Stomach (tissue), 9 donors: ENCODE results near the gene AK5. TPM values are rescaled to one million over a fixed set of nuclear protein-coding genes. Genes with fewer than 3 reads are reported as not detected.

Experiments used
- DNase-seq, 2 donors: peaks; one replicate each; pipeline versions ENCODE4 v3.0.0 to v3.0.0-alpha.2; 2013 to 2019
- H3K27ac ChIP-seq, 5 donors: fragments of 200-600 bp in 4 of 5; sonication (generic) in 4 of 5; one replicate each; pipeline ENCODE4 v1.5.1; 2013 to 2019; ENCODE audit warnings: mild to moderate bottlenecking in 1 of 5, moderate library complexity in 1 of 5
- H3K27me3 ChIP-seq, 3 donors: fragments of 200-600 bp; sonication (generic); one replicate each; pipeline ENCODE4 v1.5.1; 2017 to 2019; ENCODE audit warnings: mixed run types in 1 of 3
- H3K36me3 ChIP-seq, 4 donors: fragments of 200-600 bp; sonication (generic); 1 replicate in 3 of 4; 2 replicates in 1 of 4; pipeline ENCODE4 v1.5.1; 2016 to 2019
- H3K4me1 ChIP-seq, 4 donors: fragments of 200-600 bp; sonication (generic); one replicate each; pipeline ENCODE4 v1.5.1; 2016 to 2019
- H3K4me3 ChIP-seq, 4 donors: fragments of 200-600 bp; sonication (generic) in 3 of 4; one replicate each; pipeline ENCODE4 v1.5.1; 2016 to 2019; ENCODE audit warnings: mild to moderate bottlenecking in 1 of 4
- H3K9me3 ChIP-seq, 4 donors: fragments of 200-600 bp; sonication (generic); one replicate each; pipeline ENCODE4 v1.5.1; 2016 to 2019
- EP300 ChIP-seq: sonication (generic); formaldehyde crosslinking; IDR thresholded peaks from one replicate; pipeline ENCODE4 v1.6.1; 2017; ENCODE audit warnings: antibody characterized with exemption
- POLR2A ChIP-seq, 4 donors: fragments of 450-650 bp; IDR thresholded peaks; one replicate each; pipeline ENCODE4 v1.6.1; 2016; ENCODE audit warnings: antibody characterized with exemption in 4 of 4, control low read depth in 2 of 4, mild to moderate bottlenecking in 1 of 4, moderate library complexity in 1 of 4
- POLR2AphosphoS5 ChIP-seq, 3 donors: sonication (generic); formaldehyde crosslinking; IDR thresholded peaks; one replicate each; pipeline ENCODE4 v1.6.1; 2016; ENCODE audit warnings: antibody characterized with exemption in 3 of 3
- WGBS, 5 donors: extraction: QIAGEN DNeasy Blood & Tissue Kit in 3 of 5; methylation state at CpG; one replicate each; pipeline versions ENCODE4 v1.1.5 to v1.1.7; 2013 to 2018; 5-methylcytosine and 5-hydroxymethylcytosine counted together
- intact Hi-C: fragments of 100-400 bp; cut with DNase I; formaldehyde crosslinking; loops from one replicate; pipeline ENCODE4 v1.15.1; 2023; ENCODE audit warnings: low total_unique reads
- polyA plus RNA-seq, 3 donors: library from polyadenylated mRNA; stranded (reverse); fragments of 200-250 nt; gene quantifications; one replicate each; pipeline ENCODE4 v1.2.3, GENCODE V29; 2013
- total RNA-seq, 5 donors: library from RNA; depleted of rRNA; stranded (reverse); fragments of >200 nt; gene quantifications; one replicate each; pipeline versions ENCODE4 v1.1.0 to v1.2.3, GENCODE V29; 2014 to 2016
- TF ChIP-seq, protein P1 (sequence below), 7 experiments: fragments of 450-650 bp in 4 of 7; fragments of 200-600 bp in 3 of 7; sonication (generic) in 3 of 7; IDR thresholded peaks; one replicate each; pipeline ENCODE4 v1.5.1; 2016 to 2019; ENCODE audit warnings: antibody characterized with exemption in 7 of 7, control low read depth in 2 of 7, mild to moderate bottlenecking in 1 of 7
- donor health status: healthy with polysubstance abuse.
- donor health status: Bipolar disorder and iron deficiency.
- donor health status: healthy.

The AK5 gene
- total and polyA plus RNA-seq, 8 donors, result 0.23 to 5.0 (median 1.3) TPM; not detected in 3

DNA sequence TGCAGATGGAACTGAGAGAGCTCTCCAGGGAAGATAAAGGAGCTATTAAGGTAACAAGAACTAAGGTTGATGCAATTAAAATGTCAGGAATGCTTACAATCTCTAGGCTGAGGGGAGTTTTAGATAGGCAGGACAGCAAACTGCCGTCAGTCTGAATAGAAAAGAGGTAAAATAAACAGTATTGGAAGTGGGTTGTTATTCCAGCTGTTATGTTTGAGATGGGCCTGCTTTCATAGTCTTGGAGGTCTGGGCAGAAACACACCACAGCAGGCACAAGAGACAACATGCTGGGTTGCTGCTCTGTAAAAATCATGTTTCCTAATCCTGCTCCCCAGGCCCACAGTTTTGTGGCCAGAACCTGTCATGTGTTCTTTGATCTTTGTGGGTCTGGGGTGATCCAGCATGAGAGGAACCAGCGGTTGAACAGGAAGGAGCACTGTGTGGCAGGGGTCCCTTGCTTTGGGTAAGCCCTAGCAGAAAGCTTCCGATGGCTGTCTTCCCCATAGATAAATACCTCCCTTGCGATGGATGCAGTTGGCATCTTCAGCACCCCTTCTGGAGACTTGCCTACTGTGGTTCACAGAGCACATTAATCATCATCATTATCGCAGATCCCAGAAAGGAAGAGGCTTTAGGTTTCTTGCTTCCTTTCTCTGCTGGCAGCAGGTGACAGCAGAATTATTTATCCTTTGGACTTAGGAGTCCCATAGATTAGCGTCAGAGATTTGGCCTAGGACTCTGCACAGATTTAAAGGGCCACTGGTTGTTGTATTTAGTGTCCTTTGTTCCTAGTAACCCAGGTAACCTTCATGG is 97.1 kb downstream of the AK5 start:
- no peaks in the 10 kb centered on the region for H3K9me3 ChIP-seq
- intact Hi-C loops, result no loop called here
- no peak for TF ChIP-seq POLR2AphosphoS5 (IDR thresholded peaks at IDR 0.05)
- TF ChIP-seq, protein P1, sequence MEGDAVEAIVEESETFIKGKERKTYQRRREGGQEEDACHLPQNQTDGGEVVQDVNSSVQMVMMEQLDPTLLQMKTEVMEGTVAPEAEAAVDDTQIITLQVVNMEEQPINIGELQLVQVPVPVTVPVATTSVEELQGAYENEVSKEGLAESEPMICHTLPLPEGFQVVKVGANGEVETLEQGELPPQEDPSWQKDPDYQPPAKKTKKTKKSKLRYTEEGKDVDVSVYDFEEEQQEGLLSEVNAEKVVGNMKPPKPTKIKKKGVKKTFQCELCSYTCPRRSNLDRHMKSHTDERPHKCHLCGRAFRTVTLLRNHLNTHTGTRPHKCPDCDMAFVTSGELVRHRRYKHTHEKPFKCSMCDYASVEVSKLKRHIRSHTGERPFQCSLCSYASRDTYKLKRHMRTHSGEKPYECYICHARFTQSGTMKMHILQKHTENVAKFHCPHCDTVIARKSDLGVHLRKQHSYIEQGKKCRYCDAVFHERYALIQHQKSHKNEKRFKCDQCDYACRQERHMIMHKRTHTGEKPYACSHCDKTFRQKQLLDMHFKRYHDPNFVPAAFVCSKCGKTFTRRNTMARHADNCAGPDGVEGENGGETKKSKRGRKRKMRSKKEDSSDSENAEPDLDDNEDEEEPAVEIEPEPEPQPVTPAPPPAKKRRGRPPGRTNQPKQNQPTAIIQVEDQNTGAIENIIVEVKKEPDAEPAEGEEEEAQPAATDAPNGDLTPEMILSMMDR (IDR thresholded peaks at IDR 0.05), result no peak
- TF ChIP-seq EP300, result no peak
- no peak for TF ChIP-seq POLR2A (IDR thresholded peaks at IDR 0.05)
- H3K36me3 ChIP-seq, result no peaks in the 10 kb centered on the region
- WGBS, 5 donors, result 38 to 47% (median 45%) methylated on average over 6 of the region's 6 CpGs
- DNase-seq, result peak in 1 of 2 donors; percentile 12
- no peaks in the 10 kb centered on the region for H3K4me1 ChIP-seq
- H3K4me3 ChIP-seq, result no peak overlapping the region
- H3K27ac ChIP-seq, result no peak overlapping the region
- no peaks in the 10 kb centered on the region for H3K27me3 ChIP-seq

DNA sequence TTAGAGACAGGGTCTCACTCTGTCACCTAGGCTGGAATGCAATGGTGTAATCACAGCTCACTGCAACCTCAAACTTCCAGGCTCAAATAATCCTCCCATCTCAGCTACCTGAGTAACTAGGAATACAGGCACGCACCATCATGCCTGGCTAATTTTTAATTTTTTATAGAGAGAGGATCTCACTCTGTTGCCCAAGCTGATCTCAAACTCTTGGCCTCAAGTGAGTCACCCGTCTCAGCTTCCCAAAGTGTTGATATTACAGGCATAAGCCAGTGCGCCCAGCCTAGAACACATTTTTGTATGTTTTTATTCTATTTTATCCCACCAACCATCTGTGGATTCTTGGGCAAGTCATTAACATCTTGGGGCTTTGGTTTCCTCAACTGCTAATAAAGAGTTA is 100.5 kb downstream of the AK5 start:
- H3K4me3 ChIP-seq, result no peak overlapping the region
- 84 to 92% (median 90%) methylated on average over 3 of the region's 3 CpGs for WGBS, 5 donors
- no peaks in the 10 kb centered on the region for H3K36me3 ChIP-seq
- no peaks in the 10 kb centered on the region for H3K9me3 ChIP-seq
- TF ChIP-seq EP300 (no peak), POLR2AphosphoS5 (IDR thresholded peaks at IDR 0.05) (no peak), POLR2A (IDR thresholded peaks at IDR 0.05) (no peak)
- TF ChIP-seq, protein P1 (IDR thresholded peaks at IDR 0.05), result no peak
- intact Hi-C loops, result no loop called here
- H3K27me3 ChIP-seq, result no peaks in the 10 kb centered on the region
- no peaks in the 10 kb centered on the region for H3K4me1 ChIP-seq
- H3K27ac ChIP-seq, result no peak overlapping the region
- no peak for DNase-seq

DNA sequence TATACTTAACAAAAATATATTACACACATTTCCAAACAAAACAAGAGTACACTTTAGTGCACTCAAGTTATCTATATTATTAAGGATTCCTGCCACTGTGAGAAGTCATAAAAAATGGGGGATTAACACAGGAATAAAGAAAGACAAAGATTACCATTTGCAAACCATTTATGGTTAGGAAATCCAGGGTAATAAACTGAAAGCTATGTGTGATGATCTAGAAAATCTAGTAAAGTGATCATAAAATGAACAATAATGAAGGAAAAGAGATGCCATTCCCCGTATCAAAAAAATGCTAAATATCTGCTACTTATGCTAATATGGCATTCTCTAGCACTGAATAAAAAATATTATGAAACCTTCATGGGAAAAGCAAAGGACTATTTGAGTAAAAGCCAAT is 101.4 kb downstream of the AK5 start:
- Histone ChIP-seq H3K27ac (no peak overlapping the region), H3K9me3 (no peaks in the 10 kb centered on the region), H3K4me1 (no peaks in the 10 kb centered on the region), H3K4me3 (no peak overlapping the region), H3K36me3 (no peaks in the 10 kb centered on the region), H3K27me3 (no peaks in the 10 kb centered on the region)
- DNase-seq, result no peak
- TF ChIP-seq, protein P1 (IDR thresholded peaks at IDR 0.05), result no peak
- TF ChIP-seq EP300 (no peak), POLR2A (IDR thresholded peaks at IDR 0.05) (no peak), POLR2AphosphoS5 (IDR thresholded peaks at IDR 0.05) (no peak)
- 79 to 100% (median 87%) methylated on average over 1 of the region's 1 CpG for WGBS, 5 donors
- intact Hi-C loops, result no loop called here

DNA sequence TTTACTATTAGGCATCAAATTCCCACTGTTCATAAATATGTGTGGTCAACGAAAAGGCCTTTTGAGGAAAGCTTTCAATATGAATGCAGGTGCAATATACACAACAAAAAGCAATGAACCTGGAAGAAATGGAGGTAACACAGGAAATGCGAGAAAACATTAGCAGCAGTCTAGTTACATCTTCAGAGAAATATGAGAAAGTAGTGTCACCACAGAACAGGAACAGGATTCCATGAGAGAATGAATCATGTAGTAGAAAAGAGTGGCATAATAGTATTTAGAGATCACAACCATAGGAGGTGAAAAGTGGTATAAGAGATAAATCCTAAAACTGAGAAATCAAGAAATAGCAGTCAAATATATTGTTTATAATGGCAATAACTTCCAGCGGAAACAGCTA is 103.7 kb downstream of the AK5 start:
- no peak overlapping the region for H3K4me3 ChIP-seq
- no peak overlapping the region for H3K27ac ChIP-seq
- TF ChIP-seq, protein P1 (IDR thresholded peaks at IDR 0.05), result no peak
- TF ChIP-seq EP300, result no peak
- no peak for TF ChIP-seq POLR2AphosphoS5 (IDR thresholded peaks at IDR 0.05)
- TF ChIP-seq POLR2A (IDR thresholded peaks at IDR 0.05), result no peak
- intact Hi-C loops, result no loop called here
- H3K9me3 ChIP-seq, result no peaks in the 10 kb centered on the region
- WGBS, 5 donors, result 82 to 92% (median 89%) methylated on average over 3 of the region's 3 CpGs
- H3K4me1 ChIP-seq, result no peaks in the 10 kb centered on the region
- H3K36me3 ChIP-seq, result no peaks in the 10 kb centered on the region
- DNase-seq, result no peak
- no peaks in the 10 kb centered on the region for H3K27me3 ChIP-seq
